Measurements from ENCODE around the gene MAGI2.

MAGI2 gene

GRCh38 chr7:78057571-78057970 lies 1395.9 kb downstream of the MAGI2 start:
- Histone ChIP-seq H3K27ac (no peak overlapping the region), H3K36me3 (no peaks in the 10 kb centered on the region), H3K27me3 (peaks cover 23% of the 10 kb centered on the region), H3K4me3 (ENCODE audit: low read depth in 1 of 2, low read length in 1 of 2) (no peak overlapping the region), H3K4me1 (ENCODE audit: control insufficient read depth in 1 of 2, insufficient read depth in 1 of 2, low read depth in 1 of 2, low read length in 1 of 2) (no peaks in the 10 kb centered on the region), H3K9me3 (no peaks in the 10 kb centered on the region)
- TF ChIP-seq CTCF (IDR thresholded peaks at IDR 0.05): no peak

- no peak overlapping the region for H3K27ac ChIP-seq
- H3K4me1 ChIP-seq (ENCODE audit: control insufficient read depth in 1 of 2, insufficient read depth in 1 of 2, low read depth in 1 of 2, low read length in 1 of 2): no peaks in the 10 kb centered on the region
- no peaks in the 10 kb centered on the region for H3K36me3 ChIP-seq
- peaks cover 23% of the 10 kb centered on the region for H3K27me3 ChIP-seq
- no peaks in the 10 kb centered on the region for H3K9me3 ChIP-seq
- no peak overlapping the region for H3K4me3 ChIP-seq (ENCODE audit: low read depth in 1 of 2, low read length in 1 of 2)
- TF ChIP-seq CTCF (IDR thresholded peaks at IDR 0.05): no peak
These were observed 1397.9 kb downstream of the MAGI2 start for GRCh38 chr7:78055599-78055998.

- H3K4me1 ChIP-seq (ENCODE audit: control insufficient read depth in 1 of 2, insufficient read depth in 1 of 2, low read depth in 1 of 2, low read length in 1 of 2): no peaks in the 10 kb centered on the region
- no peak overlapping the region for H3K27ac ChIP-seq
- no peak overlapping the region for H3K4me3 ChIP-seq (ENCODE audit: low read depth in 1 of 2, low read length in 1 of 2)
- H3K9me3 ChIP-seq: no peaks in the 10 kb centered on the region
- H3K36me3 ChIP-seq: no peaks in the 10 kb centered on the region
- TF ChIP-seq CTCF (IDR thresholded peaks at IDR 0.05): no peak
- peaks cover 23% of the 10 kb centered on the region for H3K27me3 ChIP-seq
These were observed 1398.4 kb downstream of the MAGI2 start for GRCh38 chr7:78055001-78055573.

- no peaks in the 10 kb centered on the region for H3K9me3 ChIP-seq
- no peak overlapping the region for H3K27ac ChIP-seq
- TF ChIP-seq CTCF (IDR thresholded peaks at IDR 0.05): no peak
- no peaks in the 10 kb centered on the region for H3K4me1 ChIP-seq (ENCODE audit: control insufficient read depth in 1 of 2, insufficient read depth in 1 of 2, low read depth in 1 of 2, low read length in 1 of 2)
- H3K4me3 ChIP-seq (ENCODE audit: low read depth in 1 of 2, low read length in 1 of 2): no peak overlapping the region
- no peaks in the 10 kb centered on the region for H3K36me3 ChIP-seq
- peaks cover 6% of the 10 kb centered on the region for H3K27me3 ChIP-seq
These were observed 1401.4 kb downstream of the MAGI2 start for GRCh38 chr7:78052112-78052511.

GRCh38 chr7:78047800-78048199 lies 1405.7 kb downstream of the MAGI2 start:
- Histone ChIP-seq H3K4me1 (ENCODE audit: control insufficient read depth in 1 of 2, insufficient read depth in 1 of 2, low read depth in 1 of 2, low read length in 1 of 2) (no peaks in the 10 kb centered on the region), H3K27ac (no peak overlapping the region), H3K9me3 (no peaks in the 10 kb centered on the region), H3K4me3 (ENCODE audit: low read depth in 1 of 2, low read length in 1 of 2) (no peak overlapping the region), H3K36me3 (no peaks in the 10 kb centered on the region), H3K27me3 (no peaks in the 10 kb centered on the region)
- no peak for TF ChIP-seq CTCF (IDR thresholded peaks at IDR 0.05)

- no peaks in the 10 kb centered on the region for H3K9me3 ChIP-seq
- H3K4me1 ChIP-seq (ENCODE audit: control insufficient read depth in 1 of 2, insufficient read depth in 1 of 2, low read depth in 1 of 2, low read length in 1 of 2): peaks cover 0 to 4% of the 10 kb centered on the region in 2 experiments
- no peaks in the 10 kb centered on the region for H3K36me3 ChIP-seq
- TF ChIP-seq CTCF (IDR thresholded peaks at IDR 0.05): no peak
- no peak overlapping the region for H3K4me3 ChIP-seq (ENCODE audit: low read depth in 1 of 2, low read length in 1 of 2)
- H3K27ac ChIP-seq: no peak overlapping the region
- H3K27me3 ChIP-seq: peaks cover 33% of the 10 kb centered on the region
These were observed 1410.3 kb downstream of the MAGI2 start for GRCh38 chr7:78043159-78043558.

All from neutrophil (primary cell).